ENCODE results near the gene C2CD3. TPM values are rescaled to one million over a fixed set of nuclear protein-coding genes. Genes with fewer than 3 reads are reported as not detected.
"Not testable (repeated sequence)": the region's sequence is repeated elsewhere in the genome, so short reads cannot be mapped to it uniquely, and the experiment has no call there.

C2CD3 gene
- total and polyA plus RNA-seq, 4 experiments from 2014 or later, result 4.5 to 52.7 (median 26.5) TPM

- H3K9me3 ChIP-seq (ENCODE audit: control insufficient read depth in 1 of 2, low read length in 2 of 2); DNase-seq; H3K4me3 Mint-ChIP-seq; CTCF ChIA-PET (ENCODE audit: partially characterized antibody); H3K27me3 Mint-ChIP-seq; H3K4me1 ChIP-seq (ENCODE audit: insufficient read depth, low read length); H3K27ac ChIP-seq (ENCODE audit: low read depth, low read length); H3K27me3 ChIP-seq (ENCODE audit: insufficient read depth, low read length); H3K9me3 Mint-ChIP-seq; H3K4me3 ChIP-seq (ENCODE audit: low read length in 2 of 2); intact Hi-C loops (cut with micrococcal nuclease); H3K27ac Mint-ChIP-seq: not testable (repeated sequence)
- POLR2A ChIA-PET (ENCODE audit: partially characterized antibody), result interaction anchor here (1.3 kb wide), 1 partner anchor 109 kb away, joined by 3 read pairs; no protein-coding TSS in a partner anchor
- H3K36me3 Mint-ChIP-seq, result peaks cover 60 to 67% of the 10 kb centered on the region in 2 donors
- H3K4me1 Mint-ChIP-seq, result peaks cover 6 to 15% (median 9%) of the 10 kb centered on the region in 4 donors
- H3K36me3 ChIP-seq (ENCODE audit: insufficient read depth, low read length), result peaks cover 24% of the 10 kb centered on the region
These were observed 86.9 kb downstream of the C2CD3 start for GRCh38 chr11:74083927-74084326.

DNA sequence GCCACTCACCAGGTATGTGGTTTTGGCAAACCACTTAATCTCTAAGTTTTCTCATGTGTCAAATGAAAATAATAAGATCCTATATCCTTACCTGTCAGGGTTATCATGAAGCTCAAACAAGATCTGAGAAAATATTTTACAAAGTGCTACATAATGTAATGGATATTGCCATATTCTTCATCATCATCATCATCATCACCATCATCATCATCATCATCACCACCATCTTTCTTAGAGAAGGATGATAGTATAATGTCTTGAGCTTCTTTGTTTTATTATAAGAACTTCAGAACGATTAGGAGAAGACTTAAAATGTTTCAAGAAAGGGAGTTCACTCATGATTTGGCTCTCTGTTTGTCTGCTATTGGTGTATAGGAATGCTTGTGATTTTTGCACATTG lies 89.4 kb downstream of the C2CD3 start:
- peaks cover 3 to 22% (median 9%) of the 10 kb centered on the region in 4 donors for H3K4me1 Mint-ChIP-seq
- Histone ChIP-seq H3K4me3 (ENCODE audit: low read length in 2 of 2) (no peak overlapping the region), H3K27ac (ENCODE audit: low read depth, low read length) (no peak overlapping the region), H3K9me3 (ENCODE audit: control insufficient read depth in 1 of 2, low read length in 2 of 2) (no peaks in the 10 kb centered on the region), H3K27me3 (ENCODE audit: insufficient read depth, low read length) (no peaks in the 10 kb centered on the region), H3K4me1 (ENCODE audit: insufficient read depth, low read length) (no peaks in the 10 kb centered on the region), H3K36me3 (ENCODE audit: insufficient read depth, low read length) (peaks cover 17% of the 10 kb centered on the region)
- H3K4me3 Mint-ChIP-seq, result no peak overlapping the region
- POLR2A ChIA-PET (ENCODE audit: partially characterized antibody), result no interaction called here
- intact Hi-C loops (cut with micrococcal nuclease), result no loop called here
- CTCF ChIA-PET (ENCODE audit: partially characterized antibody), result interaction anchor here (1.2 kb wide), 1 partner anchor 117 kb away, joined by 6 read pairs; no protein-coding TSS in a partner anchor
- H3K9me3 Mint-ChIP-seq, result no peaks in the 10 kb centered on the region
- DNase-seq, result no peak
- no peaks in the 10 kb centered on the region for H3K27me3 Mint-ChIP-seq
- peaks cover 67 to 72% of the 10 kb centered on the region in 2 donors for H3K36me3 Mint-ChIP-seq
- H3K27ac Mint-ChIP-seq, result no peak overlapping the region

DNA sequence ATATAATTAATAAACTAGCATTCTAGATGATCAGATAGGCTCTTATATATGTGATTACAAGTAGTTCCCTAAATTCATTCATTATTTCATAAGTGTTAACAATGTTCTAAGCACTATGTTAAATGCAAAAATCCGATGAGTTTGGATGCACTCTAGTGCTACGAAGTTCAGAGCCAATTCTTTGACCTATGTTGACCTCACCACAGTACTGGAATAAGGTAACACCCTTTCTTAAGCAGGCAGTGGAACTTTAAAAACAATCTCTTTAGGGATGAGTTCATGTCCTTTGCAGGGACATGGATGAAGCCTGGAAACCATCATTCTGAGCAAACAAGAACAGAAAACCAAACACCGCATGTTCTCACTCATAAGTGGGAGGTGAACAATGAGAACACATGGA lies 93.6 kb downstream of the C2CD3 start:
- no peak overlapping the region for H3K4me3 ChIP-seq (ENCODE audit: low read length in 2 of 2)
- DNase-seq, result no peak
- no peaks in the 10 kb centered on the region for H3K27me3 ChIP-seq (ENCODE audit: insufficient read depth, low read length)
- Mint-ChIP-seq H3K27ac (peak overlapping the region in 3 of 7 donors; percentile 29 to 62 (median 36)), H3K9me3 (peaks cover 0 to 1% (median 0%) of the 10 kb centered on the region in 8 donors), H3K4me3 (no peak overlapping the region), H3K4me1 (peaks cover 0 to 10% (median 4%) of the 10 kb centered on the region in 4 donors), H3K27me3 (no peaks in the 10 kb centered on the region), H3K36me3 (peaks cover 56 to 68% of the 10 kb centered on the region in 2 donors)
- H3K4me1 ChIP-seq (ENCODE audit: insufficient read depth, low read length), result no peaks in the 10 kb centered on the region
- POLR2A ChIA-PET (ENCODE audit: partially characterized antibody), result no interaction called here
- peaks cover 15% of the 10 kb centered on the region for H3K36me3 ChIP-seq (ENCODE audit: insufficient read depth, low read length)
- no peak overlapping the region for H3K27ac ChIP-seq (ENCODE audit: low read depth, low read length)
- CTCF ChIA-PET (ENCODE audit: partially characterized antibody), result no interaction called here
- intact Hi-C loops (cut with micrococcal nuclease), result no loop called here
- no peaks in the 10 kb centered on the region for H3K9me3 ChIP-seq (ENCODE audit: control insufficient read depth in 1 of 2, low read length in 2 of 2)

GRCh38 chr11:74072721-74073120 lies 98.1 kb downstream of the C2CD3 start:
- Mint-ChIP-seq H3K4me3 (no peak overlapping the region), H3K36me3 (peaks cover 57 to 66% of the 10 kb centered on the region in 2 donors), H3K4me1 (peaks cover 0 to 10% (median 4%) of the 10 kb centered on the region in 4 donors), H3K27me3 (no peaks in the 10 kb centered on the region), H3K9me3 (peaks cover 0 to 1% (median 0%) of the 10 kb centered on the region in 8 donors), H3K27ac (peak overlapping the region in 1 of 7 donors; percentile 55)
- POLR2A ChIA-PET (ENCODE audit: partially characterized antibody), result no interaction called here
- DNase-seq, result no peak
- intact Hi-C loops (cut with micrococcal nuclease), result no loop called here
- Histone ChIP-seq H3K36me3 (ENCODE audit: insufficient read depth, low read length) (peaks cover 13% of the 10 kb centered on the region), H3K4me3 (ENCODE audit: low read length in 2 of 2) (no peak overlapping the region), H3K9me3 (ENCODE audit: control insufficient read depth in 1 of 2, low read length in 2 of 2) (no peaks in the 10 kb centered on the region), H3K27ac (ENCODE audit: low read depth, low read length) (no peak overlapping the region), H3K4me1 (ENCODE audit: insufficient read depth, low read length) (no peaks in the 10 kb centered on the region), H3K27me3 (ENCODE audit: insufficient read depth, low read length) (no peaks in the 10 kb centered on the region)
- CTCF ChIA-PET (ENCODE audit: partially characterized antibody), result no interaction called here

GRCh38 chr11:74072286-74072685 lies 98.5 kb downstream of the C2CD3 start:
- Mint-ChIP-seq H3K9me3 (peaks cover 0 to 1% (median 0%) of the 10 kb centered on the region in 8 donors), H3K4me1 (peaks cover 0 to 8% (median 3%) of the 10 kb centered on the region in 4 donors)
- CTCF ChIA-PET (ENCODE audit: partially characterized antibody), result no interaction called here

GRCh38 chr11:74070723-74071492 lies 99.9 kb downstream of the C2CD3 start:
- no peak for DNase-seq
- H3K4me3 ChIP-seq (ENCODE audit: low read length in 2 of 2), result no peak overlapping the region
- peaks cover 13% of the 10 kb centered on the region for H3K36me3 ChIP-seq (ENCODE audit: insufficient read depth, low read length)
- H3K4me1 ChIP-seq (ENCODE audit: insufficient read depth, low read length), result no peaks in the 10 kb centered on the region
- peaks cover 0 to 6% (median 4%) of the 10 kb centered on the region in 4 donors for H3K4me1 Mint-ChIP-seq
- no peak overlapping the region for H3K27ac ChIP-seq (ENCODE audit: low read depth, low read length)
- peak overlapping the region in 3 of 7 donors; percentile 0 to 75 (median 48) for H3K27ac Mint-ChIP-seq
- H3K9me3 ChIP-seq (ENCODE audit: control insufficient read depth in 1 of 2, low read length in 2 of 2), result no peaks in the 10 kb centered on the region
- ChIA-PET POLR2A (ENCODE audit: partially characterized antibody) (interaction anchor here (1.0 to 1.6 kb wide), 2 partner anchors 91 to 98 kb away, joined by 3 to 4 read pairs; no protein-coding TSS in a partner anchor), CTCF (ENCODE audit: partially characterized antibody) (interaction anchor here (1.2 kb wide), 1 partner anchor 111 kb away, joined by 3 read pairs; no protein-coding TSS in a partner anchor)
- H3K4me3 Mint-ChIP-seq, result no peak overlapping the region
- no peaks in the 10 kb centered on the region for H3K27me3 ChIP-seq (ENCODE audit: insufficient read depth, low read length)
- H3K27me3 Mint-ChIP-seq, result no peaks in the 10 kb centered on the region
- H3K36me3 Mint-ChIP-seq, result peaks cover 55% of the 10 kb centered on the region in 2 donors
- peaks cover 0 to 1% (median 0%) of the 10 kb centered on the region in 8 donors for H3K9me3 Mint-ChIP-seq
- intact Hi-C loops (cut with micrococcal nuclease), result no loop called here

More at GRCh38 chr11:74072286-74072685, 98.5 kb downstream of the C2CD3 start:
- Histone ChIP-seq H3K27me3 (ENCODE audit: insufficient read depth, low read length) (no peaks in the 10 kb centered on the region), H3K9me3 (ENCODE audit: control insufficient read depth in 1 of 2, low read length in 2 of 2) (no peaks in the 10 kb centered on the region), H3K36me3 (ENCODE audit: insufficient read depth, low read length) (peaks cover 13% of the 10 kb centered on the region), H3K4me1 (ENCODE audit: insufficient read depth, low read length) (no peaks in the 10 kb centered on the region), H3K4me3 (ENCODE audit: low read length in 2 of 2) (no peak overlapping the region), H3K27ac (ENCODE audit: low read depth, low read length) (no peak overlapping the region)
- POLR2A ChIA-PET (ENCODE audit: partially characterized antibody), result no interaction called here
- intact Hi-C loops (cut with micrococcal nuclease), result no loop called here
- DNase-seq, result no peak
- Mint-ChIP-seq H3K27ac (peak overlapping the region in 1 of 7 donors; percentile 23), H3K27me3 (no peaks in the 10 kb centered on the region), H3K4me3 (no peak overlapping the region), H3K36me3 (peaks cover 58 to 63% of the 10 kb centered on the region in 2 donors)

Data from CD4-positive, alpha-beta memory T cell (primary cell).